Mesenteric fat pad (tissue), 1 donor: ENCODE measurements around the gene PDGFB. TPM values are rescaled to one million over a fixed set of nuclear protein-coding genes. Genes with fewer than 3 reads are reported as not detected.

Experiments
- DNase-seq: peaks from one replicate; pipeline ENCODE4 v3.0.0-alpha.2; 2020; ENCODE audit warnings: low spot score
- total RNA-seq: library from RNA; stranded (reverse); fragmentation: NEBNext Ultra II Directional; extraction: Animal tissue kit (Norgen Biotek cat#: 25700); gene quantifications from one replicate; pipeline ENCODE4 v1.2.1, GENCODE V29; 2021
- donor health status: DM: yes; HTN: yes; CAD: no.

PDGFB gene
- total RNA-seq, 1 donor from 2014 or later: 38.0 TPM

DNA sequence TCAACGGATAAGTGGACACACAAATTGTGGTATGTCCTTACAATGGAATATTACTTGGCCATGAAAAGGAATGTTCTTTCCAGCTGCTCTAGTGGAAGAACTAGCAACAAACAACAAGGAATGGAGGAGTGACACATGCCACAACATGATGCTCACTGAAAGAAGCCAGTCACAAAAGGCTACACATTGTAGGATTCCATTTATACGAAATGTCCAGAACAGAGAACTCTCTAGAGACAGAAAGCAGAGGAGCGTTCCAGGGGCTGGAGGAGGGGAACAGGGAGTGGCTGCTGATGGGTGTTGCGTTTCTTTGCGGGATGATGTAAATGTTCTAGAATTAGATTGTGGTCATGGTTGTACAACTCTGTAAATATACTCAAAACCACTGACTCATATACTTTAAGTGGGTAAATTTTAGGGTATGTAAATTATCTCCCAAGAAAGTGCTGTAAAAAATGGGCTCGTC, 32.4 kb upstream of the PDGFB start:
- DNase-seq: no peak

DNA sequence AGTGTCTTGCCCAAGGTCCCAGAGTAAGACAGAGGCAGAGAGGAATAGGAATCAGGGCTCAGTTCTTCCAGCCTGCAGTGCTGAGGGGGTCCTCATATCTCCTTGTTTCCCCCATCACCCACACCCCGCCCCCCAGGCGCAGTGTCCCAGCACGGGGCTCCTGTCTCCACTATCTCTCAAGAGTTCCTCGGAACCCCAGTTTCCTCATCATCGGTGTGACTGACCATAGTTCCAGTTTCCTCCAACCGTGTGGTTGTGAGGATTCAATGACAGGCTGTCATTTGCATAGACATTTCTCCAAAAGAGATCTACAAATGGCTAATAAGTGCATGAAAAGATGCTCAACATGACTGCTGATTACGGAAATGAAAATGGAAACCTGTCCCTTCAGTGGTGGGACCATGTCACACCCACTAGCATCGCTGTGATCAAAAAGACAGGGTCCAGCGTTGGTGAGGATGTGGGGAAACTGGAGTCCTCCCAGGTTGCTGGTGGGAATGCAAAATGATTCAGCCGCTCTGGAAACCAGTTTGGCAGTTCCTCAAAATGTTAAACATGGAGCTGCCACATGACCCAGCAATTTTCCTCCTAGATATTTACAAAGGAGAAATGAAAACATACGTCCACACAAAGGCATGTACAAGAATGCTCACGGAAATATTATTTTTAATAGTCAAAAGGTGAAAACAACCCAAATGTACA, 31.8 kb upstream of the PDGFB start:
- DNase-seq: no peak

DNA sequence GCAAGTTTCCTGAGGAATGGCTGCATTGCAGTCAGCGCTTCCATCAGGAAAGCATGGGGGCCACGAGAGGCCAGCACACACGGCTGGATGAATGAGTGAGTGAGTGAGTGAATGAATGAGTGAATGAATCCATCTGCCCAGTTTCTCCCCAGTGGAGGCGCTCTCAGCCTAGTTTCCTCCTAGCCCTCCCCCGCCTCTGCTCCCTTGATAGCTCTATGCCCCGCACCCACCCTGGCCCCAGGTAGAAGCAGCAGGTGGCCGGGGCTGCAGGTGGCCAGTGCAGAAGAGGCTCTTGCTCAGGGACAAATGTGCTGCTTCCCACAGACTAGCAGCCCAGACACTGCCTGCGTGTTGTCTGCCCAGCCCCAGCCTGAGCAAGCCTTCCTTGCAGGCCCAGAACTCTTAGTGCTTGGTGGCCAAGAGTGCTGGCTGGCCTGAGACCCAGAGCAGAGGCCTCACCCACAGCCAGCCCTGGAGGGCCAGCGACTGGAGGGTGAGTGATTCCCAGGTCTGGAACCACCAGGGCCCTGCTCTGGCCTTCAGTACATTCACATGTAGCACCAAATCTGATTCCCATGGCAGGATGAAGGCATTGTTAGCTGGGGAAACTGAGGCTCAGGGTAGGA, 31.1 kb upstream of the PDGFB start:
- DNase-seq: no peak

DNA sequence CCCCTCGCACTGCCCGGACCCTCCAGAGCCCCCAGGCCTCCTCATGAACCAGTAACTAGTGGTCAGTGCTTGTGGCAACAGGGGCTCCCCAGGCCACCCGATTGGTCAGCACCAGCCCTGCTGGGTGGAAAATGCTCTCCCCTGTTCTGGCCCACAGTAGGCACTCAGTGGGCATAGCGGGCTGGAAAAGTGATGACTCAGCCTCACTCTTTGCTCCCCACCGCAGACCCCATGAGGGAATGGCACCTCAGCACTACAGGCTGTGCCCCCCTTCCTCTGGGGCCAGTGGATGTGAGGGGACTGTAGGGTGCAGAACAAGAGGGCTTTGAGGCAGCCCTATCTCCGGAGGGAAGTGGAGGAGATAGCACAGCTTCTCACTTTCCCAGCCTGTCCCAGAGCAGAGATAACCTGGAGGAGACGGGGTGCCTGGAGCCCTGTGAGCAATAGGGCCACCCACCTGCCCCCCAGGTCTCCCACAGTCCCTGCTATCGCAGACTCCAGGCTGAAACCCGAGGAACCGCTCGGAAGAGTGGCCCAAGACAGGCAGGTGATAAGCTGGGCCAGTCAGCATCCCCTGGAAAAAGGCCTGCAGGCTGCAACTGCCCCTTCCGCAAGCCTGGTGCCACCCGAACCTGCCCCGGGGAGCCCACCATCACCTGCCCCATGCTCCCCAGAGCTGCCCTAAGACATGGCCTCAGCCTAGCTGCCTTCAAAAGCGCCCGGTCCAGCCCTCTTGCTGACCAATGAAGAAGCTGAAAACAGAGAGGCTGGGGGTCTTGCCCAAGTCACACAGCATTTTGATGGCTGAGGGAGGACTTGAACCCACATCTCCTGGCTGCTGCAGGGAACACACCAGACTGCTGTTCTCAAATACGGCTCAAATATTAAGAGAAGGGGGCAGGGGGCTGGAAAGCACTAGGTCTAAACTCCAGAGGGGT, 29.4 kb upstream of the PDGFB start:
- no peak for DNase-seq

DNA sequence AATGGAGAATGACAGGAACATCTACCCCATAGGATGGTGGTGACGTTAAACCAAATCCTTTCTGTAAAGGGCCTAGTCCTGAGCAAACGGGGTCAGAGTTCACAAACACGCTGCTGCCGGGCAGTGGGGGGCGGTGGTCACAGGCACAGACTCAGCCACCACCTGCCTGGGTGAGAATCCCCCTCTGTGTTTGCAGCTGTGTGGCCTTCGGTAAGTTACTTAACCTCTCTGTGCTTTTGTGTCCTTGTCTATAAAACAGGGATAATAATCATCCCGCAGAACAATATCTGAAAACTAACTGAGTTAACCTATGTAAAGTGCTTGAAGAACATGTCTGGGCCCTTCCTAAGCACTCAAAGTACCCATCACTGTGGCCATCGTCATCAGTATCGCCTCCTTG, 26.0 kb upstream of the PDGFB start:
- DNase-seq: no peak

DNA sequence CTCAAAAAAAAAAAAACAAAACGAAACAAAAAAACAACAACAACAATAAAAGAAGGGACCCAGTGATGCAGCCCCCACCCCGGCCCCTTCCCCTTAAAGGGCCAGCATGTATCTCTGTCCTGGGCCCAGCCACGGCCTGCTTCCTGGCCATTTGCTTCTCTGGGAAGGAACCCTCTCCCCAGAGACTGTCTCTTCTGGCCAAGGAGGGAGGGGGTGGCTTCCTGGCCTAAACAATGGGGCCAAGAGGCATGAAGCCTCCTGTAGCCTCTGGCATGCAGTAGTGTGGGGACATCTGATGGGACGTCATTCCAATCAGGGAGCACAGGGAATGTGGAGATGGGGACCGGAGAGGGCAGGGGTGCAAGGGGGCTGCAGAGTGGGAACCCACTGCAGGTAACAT, 25.5 kb upstream of the PDGFB start:
- no peak for DNase-seq

DNA sequence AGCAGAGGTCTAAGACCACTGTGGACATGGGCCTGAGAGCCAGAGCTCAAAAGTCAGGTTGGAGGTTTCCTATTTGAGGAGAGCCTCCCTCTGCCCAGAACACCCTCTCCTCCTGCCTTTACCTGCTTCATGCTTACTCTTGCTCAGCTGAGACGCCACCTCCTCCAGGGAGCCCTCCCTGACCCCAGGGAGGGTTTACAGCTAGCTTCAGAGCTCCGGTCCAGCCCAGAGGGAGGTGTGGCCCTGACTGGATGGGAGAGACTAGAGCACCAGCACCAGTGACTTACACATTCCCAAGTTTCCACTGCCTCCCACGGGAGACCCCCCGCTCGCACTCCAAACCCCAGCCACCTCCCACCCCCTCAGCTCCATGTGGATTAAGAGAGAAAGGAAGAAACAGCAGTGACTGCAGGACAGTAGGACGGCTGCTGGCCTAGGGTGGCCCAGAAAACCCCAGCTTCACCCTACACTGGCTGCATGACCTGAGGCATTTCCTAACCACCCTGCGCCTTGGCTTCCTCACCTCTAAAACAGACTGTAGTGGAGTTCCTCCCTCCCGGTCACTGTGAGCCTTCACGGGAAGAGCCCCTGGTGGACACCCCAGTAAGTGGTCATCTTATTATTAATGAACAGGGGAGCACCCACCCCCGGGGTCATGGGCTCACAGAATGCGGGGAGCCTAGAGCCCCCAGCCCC, 24.5 kb upstream of the PDGFB start:
- no peak for DNase-seq

DNA sequence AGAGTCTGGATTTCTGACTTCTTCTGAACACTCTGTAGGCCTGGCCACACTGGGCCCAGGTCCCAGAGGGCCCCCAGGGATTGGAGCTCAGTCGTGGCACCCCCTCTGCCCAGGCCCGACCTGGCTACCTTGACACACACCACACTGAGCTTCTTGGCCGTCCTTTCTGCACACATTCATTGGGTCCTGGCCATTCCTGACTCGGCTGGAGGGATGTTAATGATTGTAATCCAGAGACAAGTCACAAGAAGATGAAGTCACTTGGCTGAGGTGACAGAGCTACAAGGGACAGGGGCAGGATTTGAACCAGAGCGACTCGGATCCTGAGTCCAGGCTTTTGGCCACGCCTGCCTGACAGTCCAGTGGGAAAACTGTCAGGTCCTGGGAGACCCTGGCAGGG, 23.9 kb upstream of the PDGFB start:
- no peak for DNase-seq

DNA sequence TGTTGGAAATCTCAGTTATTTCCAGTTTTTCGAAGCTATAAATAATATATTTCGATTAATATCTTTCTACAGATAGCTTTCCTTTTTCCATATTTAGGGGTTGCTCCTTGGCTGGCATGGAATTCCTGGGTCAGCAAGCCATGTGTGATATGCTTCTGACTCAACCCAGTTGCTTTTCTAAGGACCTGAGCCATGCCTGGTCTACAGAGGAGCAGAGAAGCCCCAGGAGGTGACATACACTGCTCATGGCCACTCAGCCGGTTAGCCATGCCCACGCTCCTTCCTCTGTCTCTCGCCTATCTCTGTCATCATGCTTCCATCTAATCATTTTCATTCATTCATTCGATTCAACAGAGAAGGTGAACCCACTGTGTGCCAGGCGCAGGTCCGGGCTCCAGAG, 23.2 kb upstream of the PDGFB start:
- no peak for DNase-seq

DNA sequence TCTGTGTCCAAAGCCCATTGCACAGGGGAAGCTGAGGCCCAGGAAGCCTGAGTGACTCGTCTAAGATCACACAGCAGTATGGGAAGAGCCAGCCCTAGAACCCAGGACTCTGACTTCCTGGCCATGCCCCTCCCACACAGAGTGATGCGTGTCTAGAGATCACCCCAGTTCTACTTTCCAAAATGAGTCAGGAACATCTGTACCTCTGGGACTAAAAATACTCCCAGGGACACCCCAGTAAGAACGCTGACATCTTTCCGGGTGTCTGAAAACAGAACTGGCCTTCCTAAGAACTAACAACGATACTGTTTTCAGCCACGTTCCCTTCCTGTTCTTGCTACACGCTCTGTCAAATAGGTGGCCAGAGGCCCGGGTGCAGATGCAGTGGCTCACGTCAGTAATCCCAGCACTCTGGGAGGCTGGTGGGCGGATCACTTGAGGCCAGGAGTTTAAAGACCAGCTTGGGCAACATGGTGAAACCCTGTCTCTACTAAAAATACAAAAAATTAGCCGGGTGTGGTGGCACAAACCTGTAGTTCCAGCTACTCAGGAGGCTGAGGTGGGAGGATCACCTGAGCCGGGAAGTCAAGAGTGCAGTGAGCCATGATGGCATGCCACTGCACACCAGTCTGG, 21.7 kb upstream of the PDGFB start:
- DNase-seq: no peak

DNA sequence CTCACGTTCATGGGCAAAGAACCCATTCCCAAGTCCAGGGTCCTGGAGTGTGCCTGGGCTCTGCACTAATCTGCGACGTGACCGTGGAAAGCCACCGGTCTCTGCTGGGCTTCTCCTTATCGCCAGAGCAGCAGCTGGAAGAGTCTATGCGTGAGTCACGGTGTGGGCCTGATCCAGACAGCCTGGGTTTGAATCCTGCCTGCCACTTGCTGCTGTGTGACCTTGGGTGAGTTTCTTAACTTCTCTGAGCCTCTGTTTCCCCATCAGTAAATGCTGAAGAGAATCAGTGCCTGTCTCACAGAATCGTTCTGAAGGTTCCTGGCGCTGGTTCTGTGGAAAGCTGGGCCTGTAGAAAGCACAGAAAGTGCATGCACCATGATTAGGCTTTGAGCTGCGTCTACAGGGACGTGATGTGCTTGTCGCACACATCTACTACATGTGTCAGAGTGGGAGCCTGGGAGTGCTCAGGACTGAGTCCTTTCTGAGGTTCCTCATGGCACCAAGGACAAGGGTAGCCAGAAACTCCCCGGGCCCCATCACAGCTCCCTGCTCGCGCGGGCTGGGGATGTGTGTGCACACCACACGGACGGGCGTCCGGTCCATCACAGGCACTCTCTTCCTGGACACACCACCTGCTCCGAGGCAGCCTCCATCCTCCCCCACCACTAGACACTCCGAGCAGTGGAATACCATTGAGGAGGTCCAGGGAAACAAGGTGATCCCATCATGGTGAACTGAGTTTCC, 20.5 kb upstream of the PDGFB start:
- DNase-seq: no peak

DNA sequence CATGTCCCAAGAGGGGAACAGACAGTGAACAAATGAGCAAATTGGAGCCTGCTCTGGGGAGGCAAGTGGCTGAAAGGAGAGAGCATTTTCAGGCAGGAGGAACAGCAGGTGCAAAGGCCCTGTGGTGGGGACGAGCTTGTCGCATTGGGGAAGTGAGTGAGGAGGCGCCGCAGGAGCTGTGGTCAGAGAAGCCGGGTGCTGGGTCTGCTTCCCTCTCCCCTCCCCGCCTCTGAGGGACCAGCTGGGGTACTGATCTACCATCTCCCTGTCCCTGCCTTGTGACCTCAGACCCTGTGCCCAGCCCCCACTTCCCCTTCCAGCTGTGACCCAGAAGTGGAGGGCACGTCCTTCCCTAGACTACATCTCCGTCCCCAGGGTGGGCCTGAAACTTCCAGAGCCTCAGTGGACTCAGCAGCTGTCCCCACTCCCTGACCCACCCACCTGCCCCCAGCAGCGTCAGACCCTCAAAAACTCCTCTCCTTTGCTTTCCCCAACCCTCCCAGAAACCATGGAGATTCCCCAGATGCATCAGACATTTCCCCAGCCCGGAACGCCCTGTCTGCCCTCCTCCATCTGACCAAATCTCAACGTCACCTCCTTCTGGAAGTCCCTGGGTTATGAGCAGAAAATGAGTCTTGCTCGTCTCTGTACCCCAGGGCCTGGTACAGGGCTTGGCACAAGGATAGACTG, 19.7 kb upstream of the PDGFB start:
- DNase-seq: no peak

DNA sequence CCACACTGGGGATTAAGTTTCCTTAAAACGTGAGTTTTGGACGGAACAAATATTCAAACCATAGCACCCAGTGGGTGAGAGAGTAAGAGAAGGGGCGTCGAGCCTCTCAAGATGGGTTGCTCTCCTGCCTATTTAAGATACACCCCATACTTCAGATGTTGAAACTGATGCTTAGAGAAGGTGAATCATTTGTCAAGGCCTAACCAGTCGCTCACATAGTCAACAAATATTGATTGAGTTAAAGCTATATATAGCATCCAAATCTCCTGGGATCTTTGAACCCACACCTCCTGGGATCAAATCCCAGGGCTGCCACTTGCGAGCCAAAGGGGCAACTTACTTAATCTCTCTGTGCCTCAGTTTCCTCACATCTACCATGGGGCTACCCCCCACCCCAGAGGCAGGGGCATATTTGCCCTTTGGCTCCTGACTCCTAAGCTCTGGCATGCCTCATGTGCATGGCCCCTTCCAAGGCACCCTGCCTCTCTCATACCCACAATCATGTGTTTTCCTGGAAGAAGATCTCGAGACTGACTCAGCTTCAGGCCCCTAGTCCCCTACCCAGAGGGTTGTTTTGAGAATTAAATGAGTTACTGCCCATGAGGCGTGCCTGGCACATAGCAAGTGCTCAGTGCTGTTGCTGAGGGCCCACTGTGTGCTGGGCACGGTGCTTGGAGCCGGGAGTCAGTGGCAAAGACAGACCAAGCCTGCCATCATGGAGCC, 19.0 kb upstream of the PDGFB start:
- no peak for DNase-seq

DNA sequence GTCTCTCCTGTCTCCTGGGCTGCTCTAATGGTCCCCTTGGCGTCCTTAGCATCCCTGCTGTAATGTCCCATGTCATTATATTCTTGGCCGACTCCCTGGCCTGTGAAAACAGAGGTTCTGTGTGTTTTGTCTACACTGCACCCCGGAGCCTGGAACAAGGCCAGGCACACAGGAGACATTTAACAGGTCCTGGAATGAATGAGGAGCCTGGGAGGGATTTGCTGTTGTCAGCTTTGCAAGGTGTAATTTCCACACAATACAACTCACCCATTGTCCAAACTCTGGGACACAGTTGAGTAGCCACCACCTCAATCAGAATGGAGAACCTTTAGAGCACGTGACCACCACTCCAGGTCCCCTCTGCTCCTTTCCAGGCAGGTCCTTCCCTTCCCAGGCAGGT, 14.9 kb upstream of the PDGFB start:
- no peak for DNase-seq

DNA sequence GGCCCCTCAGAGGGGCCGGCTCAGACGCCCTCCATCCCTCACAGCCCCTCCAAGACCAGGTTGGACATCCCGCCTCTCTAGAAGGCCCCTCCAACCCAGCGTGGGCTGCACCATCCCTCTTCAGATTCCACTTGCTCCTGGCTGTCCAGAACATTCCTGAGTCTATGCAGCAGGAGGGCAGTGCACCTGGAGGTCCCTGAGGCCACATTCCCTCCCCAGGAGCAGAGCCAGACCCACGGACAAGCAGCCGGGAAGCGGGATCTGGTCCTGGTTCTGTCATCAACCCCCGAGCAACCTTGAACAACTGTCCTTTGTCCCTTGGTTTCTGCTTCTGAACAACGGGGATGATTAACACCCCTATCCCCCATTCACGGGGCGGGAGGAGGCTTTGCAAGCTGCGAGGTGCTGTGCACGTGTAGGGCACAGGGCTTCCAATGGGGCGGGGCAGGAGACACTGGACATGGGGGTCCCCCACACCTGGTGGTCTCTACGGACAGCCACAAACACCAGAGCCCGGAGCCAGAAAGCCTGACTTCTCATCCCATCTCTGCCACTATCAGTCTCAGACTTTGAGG, 13.2 kb upstream of the PDGFB start:
- no peak for DNase-seq

DNA sequence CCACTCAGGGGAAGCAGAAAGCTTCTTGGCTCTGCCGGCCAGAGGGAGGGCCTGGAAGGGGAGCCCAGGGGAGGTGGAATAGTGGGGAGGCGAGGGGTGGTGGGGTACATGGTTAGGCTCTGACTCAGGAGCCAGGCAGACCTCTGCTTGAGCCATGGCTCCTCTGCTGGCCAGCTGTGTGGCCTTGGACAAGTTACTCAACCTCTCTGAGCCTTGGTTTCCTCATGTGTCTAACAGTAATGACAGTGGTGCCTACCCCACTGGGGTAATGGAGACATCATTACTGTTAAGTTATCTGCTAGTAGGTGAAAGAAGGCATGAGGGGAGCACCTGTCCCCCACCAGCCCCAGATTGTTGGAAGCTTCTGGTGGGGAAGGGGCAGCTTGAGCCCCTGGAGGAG, 12.2 kb upstream of the PDGFB start:
- DNase-seq: no peak

DNA sequence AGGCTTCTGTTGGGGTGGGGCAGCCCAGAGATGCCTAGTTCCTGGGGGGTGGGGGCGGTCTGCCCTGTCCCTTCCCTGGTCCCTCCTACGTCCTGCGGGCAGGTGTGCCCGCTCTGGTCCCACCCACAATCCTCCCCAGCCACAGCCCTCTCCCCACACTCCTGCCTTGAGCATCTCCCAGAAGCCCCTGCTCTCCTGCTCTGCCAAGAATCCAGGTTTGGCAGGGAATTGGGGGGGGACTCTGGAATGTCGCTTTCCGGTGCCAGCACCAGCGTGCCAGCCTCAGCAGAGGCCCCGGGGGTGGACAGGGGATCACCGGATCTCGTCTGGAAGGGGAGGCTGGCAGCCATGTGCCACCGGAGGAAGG, 11.4 kb upstream of the PDGFB start:
- DNase-seq: no peak

DNA sequence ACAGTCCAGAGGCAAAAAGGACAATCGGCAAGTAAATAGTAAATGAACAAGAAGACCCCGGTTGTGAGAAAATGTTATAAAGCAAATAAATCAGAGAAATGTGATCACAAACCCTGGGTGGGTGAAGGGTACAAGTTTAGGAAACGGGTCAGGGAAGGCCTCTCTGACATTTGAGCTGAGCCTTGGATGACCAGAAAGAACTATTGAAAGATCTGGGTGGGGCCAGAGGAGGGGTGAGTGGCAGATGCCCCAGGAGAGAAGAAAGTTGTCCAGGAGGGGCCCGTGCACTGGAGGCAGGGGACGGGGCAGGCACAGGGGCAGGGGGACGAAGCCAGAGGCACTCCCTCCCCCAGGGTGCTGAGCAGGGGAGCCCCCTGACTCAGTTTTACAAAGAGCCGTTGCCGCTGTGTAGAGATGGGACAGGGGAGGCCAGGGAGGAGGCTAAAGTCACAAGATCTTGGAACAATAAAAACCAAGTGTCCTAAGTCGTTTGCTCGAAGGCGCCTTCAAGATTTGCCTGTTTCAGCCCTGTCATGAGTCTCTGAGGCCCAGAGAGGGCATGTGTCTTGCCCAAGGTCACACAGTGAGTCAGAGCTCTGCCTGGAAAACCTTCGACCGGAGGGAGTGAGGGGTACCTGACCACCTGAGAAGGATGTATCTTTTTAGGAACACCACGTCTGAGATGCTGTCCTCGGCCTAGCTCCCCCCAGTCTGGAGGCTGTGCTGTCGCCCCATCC, 10.8 kb upstream of the PDGFB start:
- no peak for DNase-seq
